ENCODE measurements around the gene PARVB. TPM values are rescaled to one million over a fixed set of nuclear protein-coding genes. Genes with fewer than 3 reads are reported as not detected.

PARVB gene
- total and polyA plus RNA-seq, 4 experiments from 2014 or later: 3.4 to 17.0 (median 9.8) TPM

DNA sequence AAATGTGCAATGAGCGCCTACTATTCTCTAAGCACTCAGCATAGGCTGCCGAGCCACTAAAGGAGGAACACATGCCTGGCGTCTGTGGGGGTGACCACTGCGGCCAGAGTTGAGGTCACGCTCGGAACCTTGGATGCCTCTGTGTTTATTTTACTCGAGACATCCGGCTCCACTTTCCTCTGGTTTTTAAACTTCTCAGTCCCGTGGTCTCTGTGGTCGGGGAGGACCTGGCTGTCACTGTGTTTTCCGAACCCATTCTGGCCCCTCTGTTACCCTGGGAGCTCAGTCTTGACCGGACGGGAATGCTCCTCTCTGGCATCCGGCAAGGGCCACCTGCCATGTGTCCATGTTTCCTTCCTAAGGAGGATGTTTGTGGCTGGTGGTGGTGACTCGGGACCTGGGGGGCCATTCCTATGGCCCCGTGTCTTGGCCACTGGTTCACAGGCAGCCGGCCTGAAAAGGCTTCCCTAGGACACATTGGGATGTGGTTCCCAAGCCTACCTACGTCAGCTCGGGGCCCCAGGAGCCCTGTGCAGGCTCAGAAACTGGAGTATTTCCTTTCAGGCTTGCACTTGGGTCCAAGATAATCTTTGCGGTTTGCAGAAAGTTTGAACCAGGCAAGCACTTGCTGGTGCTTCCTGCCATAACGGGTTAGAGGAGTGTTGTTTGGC, 109.9 kb downstream of the PARVB start:
- Mint-ChIP-seq H3K4me3 (no peak overlapping the region), H3K4me1 (no peaks in the 10 kb centered on the region), H3K27ac (no peak overlapping the region), H3K36me3 (peaks cover 32 to 42% of the 10 kb centered on the region in 2 donors), H3K27me3 (no peaks in the 10 kb centered on the region), H3K9me3 (peaks cover 3 to 28% (median 13%) of the 10 kb centered on the region in 8 donors)
- Histone ChIP-seq H3K9me3 (ENCODE audit: control insufficient read depth in 1 of 2, low read length in 2 of 2) (no peaks in the 10 kb centered on the region), H3K36me3 (ENCODE audit: insufficient read depth, low read length) (peaks cover 6% of the 10 kb centered on the region), H3K4me1 (ENCODE audit: insufficient read depth, low read length) (no peaks in the 10 kb centered on the region), H3K27ac (ENCODE audit: low read depth, low read length) (no peak overlapping the region), H3K27me3 (ENCODE audit: insufficient read depth, low read length) (no peaks in the 10 kb centered on the region), H3K4me3 (ENCODE audit: low read length in 2 of 2) (no peak overlapping the region)
- DNase-seq: no peak
- CTCF ChIA-PET (ENCODE audit: partially characterized antibody): no interaction called here
- intact Hi-C loops (cut with micrococcal nuclease): no loop called here
- POLR2A ChIA-PET (ENCODE audit: partially characterized antibody): no interaction called here

DNA sequence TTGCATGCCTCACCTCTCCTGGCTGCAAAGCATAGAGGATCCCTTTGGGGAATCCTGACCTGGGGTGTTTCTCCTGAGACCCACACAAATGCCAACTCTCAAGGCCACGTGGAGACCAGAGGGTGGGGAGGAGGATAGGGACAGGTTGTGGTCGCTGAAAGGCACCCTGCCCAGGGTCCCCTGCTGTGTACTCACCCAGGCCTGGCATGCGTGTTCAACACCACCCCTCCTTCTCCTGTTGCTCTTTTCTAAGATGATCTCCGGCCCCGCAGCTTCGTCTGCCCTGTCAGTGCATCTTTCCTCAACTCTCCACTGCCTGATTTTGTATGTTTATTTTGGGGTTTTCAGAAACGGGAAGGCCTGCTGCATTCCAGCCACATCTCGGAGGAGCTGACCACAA, 112.0 kb downstream of the PARVB start:
- CTCF ChIA-PET (ENCODE audit: partially characterized antibody): no interaction called here
- intact Hi-C loops (cut with micrococcal nuclease): no loop called here
- peaks cover 6% of the 10 kb centered on the region for H3K36me3 ChIP-seq (ENCODE audit: insufficient read depth, low read length)

DNA sequence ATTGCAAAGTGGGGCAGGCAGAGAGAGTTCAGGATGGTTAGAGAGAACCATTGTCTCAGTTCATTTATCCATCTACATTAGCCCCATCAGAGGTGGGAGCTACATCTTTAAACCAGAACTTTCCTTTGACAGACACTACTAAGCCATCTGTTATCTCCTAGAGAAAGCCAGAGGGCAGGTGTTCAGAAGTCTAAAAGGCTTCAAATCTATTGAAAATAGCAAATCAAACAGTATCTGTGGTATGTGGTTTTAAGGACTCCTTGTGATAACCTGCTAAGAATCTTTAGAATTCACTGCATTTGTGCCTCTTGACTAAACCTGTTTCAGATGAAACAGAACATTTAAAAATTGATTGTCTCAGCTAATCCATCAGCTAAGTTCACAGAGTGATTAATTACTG, 112.7 kb downstream of the PARVB start:
- peaks cover 3 to 25% (median 13%) of the 10 kb centered on the region in 8 donors for H3K9me3 Mint-ChIP-seq
- peaks cover 6% of the 10 kb centered on the region for H3K36me3 ChIP-seq (ENCODE audit: insufficient read depth, low read length)
- intact Hi-C loops (cut with micrococcal nuclease): no loop called here

More for the DNA sequence above, 112.0 kb downstream of the PARVB start:
- no peak overlapping the region for H3K27ac Mint-ChIP-seq
- POLR2A ChIA-PET (ENCODE audit: partially characterized antibody): interaction anchor here (0.9 kb wide), 1 partner anchor 17 kb away, joined by 4 read pairs; no protein-coding TSS in a partner anchor
- Histone ChIP-seq H3K4me1 (ENCODE audit: insufficient read depth, low read length) (no peaks in the 10 kb centered on the region), H3K27me3 (ENCODE audit: insufficient read depth, low read length) (no peaks in the 10 kb centered on the region), H3K4me3 (ENCODE audit: low read length in 2 of 2) (no peak overlapping the region), H3K9me3 (ENCODE audit: control insufficient read depth in 1 of 2, low read length in 2 of 2) (no peaks in the 10 kb centered on the region), H3K27ac (ENCODE audit: low read depth, low read length) (no peak overlapping the region)
- peaks cover 3 to 25% (median 13%) of the 10 kb centered on the region in 8 donors for H3K9me3 Mint-ChIP-seq
- no peaks in the 10 kb centered on the region for H3K27me3 Mint-ChIP-seq
- DNase-seq: no peak
- peaks cover 32 to 46% of the 10 kb centered on the region in 2 donors for H3K36me3 Mint-ChIP-seq
- no peaks in the 10 kb centered on the region for H3K4me1 Mint-ChIP-seq
- no peak overlapping the region for H3K4me3 Mint-ChIP-seq

DNA sequence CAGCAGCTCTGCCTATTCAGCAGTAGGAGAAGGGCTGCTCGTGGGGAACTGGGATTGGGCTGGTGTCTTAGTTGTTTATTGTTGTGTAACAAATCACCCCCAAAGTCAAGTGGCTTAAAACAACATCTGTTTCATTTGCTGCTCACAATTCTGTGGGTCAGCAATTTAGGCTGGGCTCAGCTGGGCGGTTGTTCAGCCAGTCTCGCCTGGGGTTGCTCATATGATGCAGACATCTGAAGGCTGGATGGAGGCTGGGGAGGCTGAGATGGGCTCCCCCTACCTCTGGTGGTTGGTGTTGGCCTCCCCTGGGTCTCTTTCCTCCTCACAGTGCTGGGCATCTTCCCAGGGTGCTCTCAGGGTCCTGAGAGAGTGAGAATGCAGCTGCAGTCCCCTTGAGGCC, 113.3 kb downstream of the PARVB start:
- CTCF ChIA-PET (ENCODE audit: partially characterized antibody): no interaction called here

More for the DNA sequence above, 112.7 kb downstream of the PARVB start:
- no peak overlapping the region for H3K27ac ChIP-seq (ENCODE audit: low read depth, low read length)
- H3K4me3 Mint-ChIP-seq: no peak overlapping the region
- H3K27me3 ChIP-seq (ENCODE audit: insufficient read depth, low read length): no peaks in the 10 kb centered on the region
- ChIA-PET CTCF (ENCODE audit: partially characterized antibody) (no interaction called here), POLR2A (ENCODE audit: partially characterized antibody) (interaction anchor here (0.9 kb wide), 1 partner anchor 18 kb away, joined by 4 read pairs; no protein-coding TSS in a partner anchor)
- H3K9me3 ChIP-seq (ENCODE audit: control insufficient read depth in 1 of 2, low read length in 2 of 2): no peaks in the 10 kb centered on the region
- H3K27me3 Mint-ChIP-seq: no peaks in the 10 kb centered on the region
- no peak overlapping the region for H3K4me3 ChIP-seq (ENCODE audit: low read length in 2 of 2)
- peaks cover 28 to 42% of the 10 kb centered on the region in 2 donors for H3K36me3 Mint-ChIP-seq
- no peak overlapping the region for H3K27ac Mint-ChIP-seq
- H3K4me1 ChIP-seq (ENCODE audit: insufficient read depth, low read length): no peaks in the 10 kb centered on the region
- no peaks in the 10 kb centered on the region for H3K4me1 Mint-ChIP-seq
- no peak for DNase-seq

DNA sequence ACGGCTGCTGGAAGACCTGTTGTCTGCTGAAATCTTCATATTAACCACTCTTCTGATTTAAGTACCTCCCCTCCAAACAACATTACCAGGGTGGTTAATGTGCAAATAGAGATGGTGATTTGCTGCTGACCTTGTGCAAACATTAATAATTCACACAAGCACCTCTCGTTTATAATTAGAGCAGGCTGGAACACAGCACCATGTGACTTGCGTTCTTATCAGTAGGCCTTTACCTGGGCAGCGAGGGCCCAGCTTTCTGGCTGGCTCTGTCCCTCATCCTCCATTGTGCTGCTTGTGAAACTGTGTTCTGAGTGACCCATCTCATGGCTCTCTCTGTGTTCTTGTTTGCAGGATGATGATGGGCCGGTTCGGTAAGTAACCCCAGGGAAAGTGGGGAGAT, 115.7 kb downstream of the PARVB start:
- intact Hi-C loops (cut with micrococcal nuclease): no loop called here
- peaks cover 6% of the 10 kb centered on the region for H3K36me3 ChIP-seq (ENCODE audit: insufficient read depth, low read length)

More for the DNA sequence above, 113.3 kb downstream of the PARVB start:
- intact Hi-C loops (cut with micrococcal nuclease): no loop called here
- POLR2A ChIA-PET (ENCODE audit: partially characterized antibody): no interaction called here
- H3K9me3 Mint-ChIP-seq: peaks cover 3 to 25% (median 13%) of the 10 kb centered on the region in 8 donors
- H3K27me3 Mint-ChIP-seq: no peaks in the 10 kb centered on the region
- Histone ChIP-seq H3K9me3 (ENCODE audit: control insufficient read depth in 1 of 2, low read length in 2 of 2) (no peaks in the 10 kb centered on the region), H3K27ac (ENCODE audit: low read depth, low read length) (no peak overlapping the region), H3K36me3 (ENCODE audit: insufficient read depth, low read length) (peaks cover 6% of the 10 kb centered on the region), H3K4me1 (ENCODE audit: insufficient read depth, low read length) (no peaks in the 10 kb centered on the region), H3K4me3 (ENCODE audit: low read length in 2 of 2) (no peak overlapping the region), H3K27me3 (ENCODE audit: insufficient read depth, low read length) (no peaks in the 10 kb centered on the region)
- H3K4me1 Mint-ChIP-seq: no peaks in the 10 kb centered on the region
- no peak for DNase-seq
- H3K36me3 Mint-ChIP-seq: peaks cover 27 to 42% of the 10 kb centered on the region in 2 donors
- H3K4me3 Mint-ChIP-seq: no peak overlapping the region
- no peak overlapping the region for H3K27ac Mint-ChIP-seq

DNA sequence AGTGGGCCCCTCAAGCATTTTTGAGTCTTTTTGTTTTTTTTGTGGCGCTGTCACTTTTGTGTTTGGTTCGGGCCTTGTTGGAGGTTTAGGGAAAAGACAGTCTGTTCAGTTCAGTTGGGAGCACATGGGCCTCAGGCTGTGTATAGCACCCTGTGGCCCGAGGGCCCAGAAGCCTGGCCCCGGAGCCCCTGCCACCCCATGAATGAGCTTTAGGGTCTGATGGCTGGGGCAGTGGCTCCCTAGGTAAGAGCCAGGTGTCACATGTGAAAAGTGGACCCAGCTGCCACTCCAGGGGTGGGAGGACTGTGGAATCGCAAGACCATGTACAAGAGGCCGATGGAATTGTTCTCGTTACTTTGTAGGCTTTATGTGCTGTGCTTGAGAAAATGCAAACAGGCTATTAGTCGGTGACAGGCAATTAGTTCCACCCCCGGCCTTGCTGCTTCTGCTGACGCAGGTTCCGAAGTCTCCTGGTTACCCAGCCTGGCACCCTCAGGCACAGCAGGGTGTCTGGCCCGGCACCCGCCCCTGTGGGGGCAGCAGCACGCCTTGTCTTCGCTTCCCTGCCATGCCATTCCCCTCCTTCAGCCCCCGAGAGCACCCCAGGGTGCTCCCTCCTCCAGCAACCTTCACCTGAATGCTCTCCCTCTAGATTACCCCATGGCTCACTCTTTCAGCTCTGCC, 118.5 kb downstream of the PARVB start:
- Histone ChIP-seq H3K27me3 (ENCODE audit: insufficient read depth, low read length) (no peaks in the 10 kb centered on the region), H3K4me3 (ENCODE audit: low read length in 2 of 2) (no peak overlapping the region), H3K9me3 (ENCODE audit: control insufficient read depth in 1 of 2, low read length in 2 of 2) (no peaks in the 10 kb centered on the region), H3K4me1 (ENCODE audit: insufficient read depth, low read length) (no peaks in the 10 kb centered on the region), H3K27ac (ENCODE audit: low read depth, low read length) (no peak overlapping the region), H3K36me3 (ENCODE audit: insufficient read depth, low read length) (no peaks in the 10 kb centered on the region)
- no peak for DNase-seq
- intact Hi-C loops (cut with micrococcal nuclease): no loop called here
- Mint-ChIP-seq H3K4me3 (no peak overlapping the region), H3K4me1 (no peaks in the 10 kb centered on the region), H3K36me3 (peaks cover 5 to 25% of the 10 kb centered on the region in 2 donors), H3K27ac (peak overlapping the region in 2 of 7 donors; percentile 22 to 35), H3K27me3 (no peaks in the 10 kb centered on the region), H3K9me3 (peaks cover 0 to 11% (median 4%) of the 10 kb centered on the region in 8 donors)
- CTCF ChIA-PET (ENCODE audit: partially characterized antibody): no interaction called here
- POLR2A ChIA-PET (ENCODE audit: partially characterized antibody): no interaction called here

More for the DNA sequence above, 115.7 kb downstream of the PARVB start:
- no peak overlapping the region for H3K27ac Mint-ChIP-seq
- Histone ChIP-seq H3K4me1 (ENCODE audit: insufficient read depth, low read length) (no peaks in the 10 kb centered on the region), H3K9me3 (ENCODE audit: control insufficient read depth in 1 of 2, low read length in 2 of 2) (no peaks in the 10 kb centered on the region), H3K4me3 (ENCODE audit: low read length in 2 of 2) (no peak overlapping the region), H3K27me3 (ENCODE audit: insufficient read depth, low read length) (no peaks in the 10 kb centered on the region), H3K27ac (ENCODE audit: low read depth, low read length) (no peak overlapping the region)
- no peak overlapping the region for H3K4me3 Mint-ChIP-seq
- peaks cover 3 to 25% (median 12%) of the 10 kb centered on the region in 8 donors for H3K9me3 Mint-ChIP-seq
- ChIA-PET POLR2A (ENCODE audit: partially characterized antibody) (no interaction called here), CTCF (ENCODE audit: partially characterized antibody) (no interaction called here)
- H3K27me3 Mint-ChIP-seq: no peaks in the 10 kb centered on the region
- DNase-seq: no peak
- H3K36me3 Mint-ChIP-seq: peaks cover 24 to 37% of the 10 kb centered on the region in 2 donors
- H3K4me1 Mint-ChIP-seq: no peaks in the 10 kb centered on the region

DNA sequence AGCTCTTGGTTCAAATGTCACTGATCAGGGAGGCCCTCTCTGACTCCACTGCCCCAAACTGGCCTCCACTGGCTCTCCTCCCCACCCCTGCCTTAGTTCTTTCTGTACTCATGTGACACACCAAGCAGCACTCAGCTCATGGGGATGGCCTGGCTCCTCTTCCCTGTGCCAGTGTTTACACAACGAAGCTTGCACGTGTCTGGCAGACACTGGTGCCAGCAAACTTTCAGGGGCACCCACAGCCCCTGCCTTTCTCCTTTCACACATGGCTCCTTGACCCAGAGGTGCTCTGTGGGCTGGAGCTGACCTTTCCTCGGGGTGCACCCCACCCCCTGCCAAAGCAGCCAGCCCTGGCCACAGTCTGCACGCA, 119.0 kb downstream of the PARVB start:
- Mint-ChIP-seq H3K27me3 (no peaks in the 10 kb centered on the region), H3K36me3 (peaks cover 0 to 24% of the 10 kb centered on the region in 2 donors), H3K4me3 (no peak overlapping the region), H3K4me1 (no peaks in the 10 kb centered on the region), H3K9me3 (peaks cover 0 to 6% (median under 1%) of the 10 kb centered on the region in 8 donors), H3K27ac (peak overlapping the region in 2 of 7 donors; percentile 22 to 35)
- CTCF ChIA-PET (ENCODE audit: partially characterized antibody): no interaction called here
- Histone ChIP-seq H3K9me3 (ENCODE audit: control insufficient read depth in 1 of 2, low read length in 2 of 2) (no peaks in the 10 kb centered on the region), H3K36me3 (ENCODE audit: insufficient read depth, low read length) (no peaks in the 10 kb centered on the region), H3K27me3 (ENCODE audit: insufficient read depth, low read length) (no peaks in the 10 kb centered on the region), H3K27ac (ENCODE audit: low read depth, low read length) (no peak overlapping the region), H3K4me3 (ENCODE audit: low read length in 2 of 2) (no peak overlapping the region), H3K4me1 (ENCODE audit: insufficient read depth, low read length) (no peaks in the 10 kb centered on the region)
- intact Hi-C loops (cut with micrococcal nuclease): no loop called here
- DNase-seq: no peak
- POLR2A ChIA-PET (ENCODE audit: partially characterized antibody): no interaction called here

Measured in CD4-positive, alpha-beta memory T cell (primary cell).